K562 (cell line): Measurements from ENCODE around the gene SLC25A33. TPM values are rescaled to one million over a fixed set of nuclear protein-coding genes. Genes with fewer than 3 reads are reported as not detected.

Experiments
- CBX3 ChIP-seq, 2 experiments: IDR thresholded peaks; 1 replicate in 1 of 2; 2 replicates in 1 of 2; pipeline ENCODE4 v1.6.1; 2012; ENCODE audit warnings: inconsistent platforms in 2 of 2, low read length in 2 of 2, borderline replicate concordance in 1 of 2, control low read depth in 1 of 2
- CHD4 ChIP-seq: fragments of 200-600 bp; sonication (generic); IDR thresholded peaks from 3 replicates; pipeline ENCODE4 v1.6.1; 2012; ENCODE audit warnings: low read depth, mild to moderate bottlenecking, mixed read lengths, low read length, inconsistent platforms; ENCODE audit not compliant: insufficient read depth, insufficient replicate concordance, poor library complexity, severe bottlenecking
- DDX20 ChIP-seq: fragments of 450-650 bp; IDR thresholded peaks from 2 replicates; pipeline ENCODE4 v1.6.1; 2016; ENCODE audit warnings: missing genetic modification characterization, low read depth, mild to moderate bottlenecking, missing compliant biosample characterization, moderate library complexity
- ELF1 ChIP-seq: fragments of 200-800 bp; sonication (Bioruptor generic); IDR thresholded peaks from 2 replicates; pipeline ENCODE4 v1.6.1; 2016; ENCODE audit warnings: missing genetic modification characterization, missing compliant biosample characterization
- ELF4 ChIP-seq: fragments of 450-650 bp; formaldehyde crosslinking; IDR thresholded peaks from 2 replicates; pipeline ENCODE4 v1.4.0; 2022; ENCODE audit warnings: missing genetic modification characterization
- ESRRA ChIP-seq: fragments of 450-650 bp; IDR thresholded peaks from 2 replicates; pipeline ENCODE4 v1.6.1; 2014; ENCODE audit warnings: low read depth, mild to moderate bottlenecking, moderate library complexity, borderline replicate concordance
- FOXP1 ChIP-seq: sonication (generic); formaldehyde crosslinking; IDR thresholded peaks from 2 replicates; pipeline ENCODE4 v1.8.0; 2022; ENCODE audit warnings: mild to moderate bottlenecking, missing genetic modification reagents
- HDAC1 ChIP-seq, 2 experiments: fragments of 450-650 bp; IDR thresholded peaks; 2 replicates each; pipeline ENCODE4 v1.6.1; 2016 to 2017; ENCODE audit warnings: inconsistent platforms in 1 of 2, mild to moderate bottlenecking in 1 of 2, moderate library complexity in 1 of 2
- HMGN3 ChIP-seq: IDR thresholded peaks from 2 replicates; pipeline ENCODE4 v1.6.1; 2011; ENCODE audit warnings: borderline replicate concordance, low read depth, mild to moderate bottlenecking, mixed read lengths, low read length; ENCODE audit not compliant: insufficient read length; ENCODE audit errors: extremely low read depth
- IFI16 ChIP-seq: fragments of 250-450 bp; sonication (Bioruptor Pico); IDR thresholded peaks from 2 replicates; pipeline ENCODE4 v2.1.2; 2022; ENCODE audit warnings: mild to moderate bottlenecking, inconsistent platforms
- JUND ChIP-seq, 2 experiments: IDR thresholded peaks; 2 replicates in 1 of 2; 3 replicates in 1 of 2; pipeline ENCODE4 v1.6.1; 2011; ENCODE audit warnings: borderline replicate concordance in 2 of 2, low read depth in 2 of 2, low read length in 2 of 2, improper control_type of control experiment in 1 of 2, missing biosample characterization in 1 of 2, missing genetic modification characterization in 1 of 2, missing genetic modification reagents in 1 of 2
- KDM1A ChIP-seq, 2 experiments: fragments of 450-650 bp; IDR thresholded peaks; 2 replicates each; pipeline ENCODE4 v1.6.1; 2016; ENCODE audit warnings: mild to moderate bottlenecking in 2 of 2
- MTA3 ChIP-seq: fragments of 450-650 bp; formaldehyde crosslinking; IDR thresholded peaks from 2 replicates; pipeline ENCODE4 v1.6.1; 2017; ENCODE audit warnings: mild to moderate bottlenecking, borderline replicate concordance
- NR4A1 ChIP-seq, 2 experiments: fragments of 250-450 bp in 1 of 2; fragments of 450-650 bp in 1 of 2; sonication (Bioruptor Pico) in 1 of 2; IDR thresholded peaks; 2 replicates each; pipeline versions ENCODE4 v1.4.0 to v1.6.1; 2016 to 2020; ENCODE audit warnings: mild to moderate bottlenecking in 2 of 2, missing compliant biosample characterization in 1 of 2, missing genetic modification characterization in 1 of 2, moderate library complexity in 1 of 2
- SMAD4 ChIP-seq: fragments of 250-450 bp; sonication (Bioruptor Pico); conservative IDR thresholded peaks from 2 replicates; pipeline ENCODE4 v1.8.0; 2021; ENCODE audit warnings: inconsistent platforms, mild to moderate bottlenecking, moderate library complexity
- TARDBP ChIP-seq: fragments of 450-650 bp; IDR thresholded peaks from 2 replicates; pipeline ENCODE4 v1.6.1; 2016
- ZFX ChIP-seq: sonication (generic); formaldehyde crosslinking; IDR thresholded peaks from 2 replicates; pipeline ENCODE4 v1.8.0; 2022; ENCODE audit warnings: mild to moderate bottlenecking, missing genetic modification reagents, moderate library complexity
- ZNF140 ChIP-seq: fragments of 250-450 bp; sonication (Bioruptor Pico); IDR thresholded peaks from 2 replicates; pipeline ENCODE4 v1.8.0; 2021; ENCODE audit warnings: moderate library complexity, mild to moderate bottlenecking, inconsistent platforms
- ZNF79 ChIP-seq: fragments of 250-450 bp; sonication (Bioruptor Pico); IDR thresholded peaks from 2 replicates; pipeline ENCODE4 v1.4.0; 2020; ENCODE audit warnings: low read depth, mild to moderate bottlenecking, moderate library complexity
- polyA plus RNA-seq, 8 experiments: library from polyadenylated mRNA; depleted of rRNA in 4 of 8; stranded (reverse) in 5 of 8; unstranded in 3 of 8; fragments of >200 nt; fragmentation: Nextera tagmentation in 2 of 8; fragmentation: Illumina TruSeq in 1 of 8; extraction: Ambion mirVana in 2 of 8; extraction: Trizol in 1 of 8; gene quantifications; 2 replicates each; pipeline versions ENCODE4 v1.2.1 to v1.2.3, GENCODE V29; 2011 to 2014; ENCODE audit warnings: inconsistent platforms in 1 of 8, missing spikeins in 1 of 8
- total RNA-seq, 7 experiments: library from RNA; depleted of rRNA in 6 of 7; stranded (reverse); fragments of >200 nt in 6 of 7; fragmentation: Illumina TruSeq in 2 of 7; extraction: Trizol in 2 of 7; gene quantifications; 2 replicates each; pipeline versions ENCODE4 v1.2.1 to v1.2.3, GENCODE V29; 2011 to 2021; ENCODE audit warnings: low replicate concordance in 1 of 7
- TF ChIP-seq, protein P1 (sequence below): fragments of 450-650 bp; formaldehyde crosslinking; IDR thresholded peaks from 2 replicates; pipeline ENCODE4 v1.4.0; 2022; ENCODE audit warnings: missing genetic modification characterization
- TF ChIP-seq, protein P2 (sequence below): sonication (generic); formaldehyde crosslinking; IDR thresholded peaks from 2 replicates; pipeline ENCODE4 v1.8.0; 2022; ENCODE audit warnings: missing genetic modification reagents, mild to moderate bottlenecking, borderline replicate concordance
- TF ChIP-seq, protein P3 (sequence below): sonication (generic); formaldehyde crosslinking; IDR thresholded peaks from 2 replicates; pipeline ENCODE4 v1.5.0; 2020; ENCODE audit warnings: missing genetic modification reagents
- TF ChIP-seq, protein P4 (sequence below): fragments of 250-450 bp; sonication (Bioruptor Pico); IDR thresholded peaks from 2 replicates; pipeline ENCODE4 v1.8.0; 2021; ENCODE audit warnings: mild to moderate bottlenecking, moderate library complexity

Gene SLC25A33
- total and polyA plus RNA-seq, 9 of the 15 experiments (the other 6 are each of a cell fraction or from before 2014, with no cell fraction given), result 3.2 to 23.5 (median 17.5) TPM

DNA sequence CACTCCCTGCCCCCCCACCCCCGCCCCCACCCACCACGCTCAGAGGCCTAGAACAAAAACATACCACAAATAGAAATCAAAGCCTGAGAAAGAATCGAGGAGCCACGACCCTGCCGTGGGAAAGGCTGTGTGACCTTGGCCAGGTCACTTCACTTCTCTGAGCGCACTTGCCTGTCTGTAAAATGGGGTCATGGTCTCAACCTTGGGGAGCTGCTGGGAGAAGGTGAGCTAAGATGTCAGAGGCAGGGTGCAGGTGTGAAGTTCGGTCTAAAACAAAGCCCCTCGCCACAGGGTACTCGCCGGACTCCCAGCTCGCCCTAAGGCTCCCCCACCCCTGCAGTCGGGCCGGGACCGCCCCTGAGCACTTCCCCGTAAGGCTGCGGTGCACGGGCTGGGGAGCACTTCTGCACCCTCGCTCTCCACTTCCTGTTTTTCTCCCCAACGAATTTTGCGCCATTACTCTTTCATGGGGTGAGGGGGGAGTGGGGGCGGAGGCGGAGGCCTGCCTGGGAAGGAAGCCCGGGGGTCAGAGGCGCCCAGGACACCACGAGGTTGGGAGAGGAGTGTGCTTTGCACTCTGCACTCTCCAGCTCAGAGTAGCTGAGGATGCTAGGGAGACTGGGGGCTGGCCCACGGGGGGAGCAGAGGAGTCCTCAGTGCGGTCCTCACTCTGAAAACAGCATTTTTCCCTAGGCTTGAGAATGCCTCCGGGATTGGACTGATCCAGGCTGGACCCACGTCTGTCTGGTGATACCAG lies 90.4 kb downstream of the SLC25A33 start (continued):
- TF ChIP-seq, protein P1, sequence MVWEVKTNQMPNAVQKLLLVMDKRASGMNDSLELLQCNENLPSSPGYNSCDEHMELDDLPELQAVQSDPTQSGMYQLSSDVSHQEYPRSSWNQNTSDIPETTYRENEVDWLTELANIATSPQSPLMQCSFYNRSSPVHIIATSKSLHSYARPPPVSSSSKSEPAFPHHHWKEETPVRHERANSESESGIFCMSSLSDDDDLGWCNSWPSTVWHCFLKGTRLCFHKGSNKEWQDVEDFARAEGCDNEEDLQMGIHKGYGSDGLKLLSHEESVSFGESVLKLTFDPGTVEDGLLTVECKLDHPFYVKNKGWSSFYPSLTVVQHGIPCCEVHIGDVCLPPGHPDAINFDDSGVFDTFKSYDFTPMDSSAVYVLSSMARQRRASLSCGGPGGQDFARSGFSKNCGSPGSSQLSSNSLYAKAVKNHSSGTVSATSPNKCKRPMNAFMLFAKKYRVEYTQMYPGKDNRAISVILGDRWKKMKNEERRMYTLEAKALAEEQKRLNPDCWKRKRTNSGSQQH (CRISPR knock-in tag), result no peak
- TF ChIP-seq HDAC1 (IDR thresholded peaks at IDR 0.05), result peak in 1 of 2 experiments; percentile 50; a peak in 2 of 4 replicates
- no peak for TF ChIP-seq HMGN3
- TF ChIP-seq, protein P2, sequence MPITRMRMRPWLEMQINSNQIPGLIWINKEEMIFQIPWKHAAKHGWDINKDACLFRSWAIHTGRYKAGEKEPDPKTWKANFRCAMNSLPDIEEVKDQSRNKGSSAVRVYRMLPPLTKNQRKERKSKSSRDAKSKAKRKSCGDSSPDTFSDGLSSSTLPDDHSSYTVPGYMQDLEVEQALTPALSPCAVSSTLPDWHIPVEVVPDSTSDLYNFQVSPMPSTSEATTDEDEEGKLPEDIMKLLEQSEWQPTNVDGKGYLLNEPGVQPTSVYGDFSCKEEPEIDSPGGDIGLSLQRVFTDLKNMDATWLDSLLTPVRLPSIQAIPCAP (CRISPR knock-in tag), result no peak
- TF ChIP-seq JUND (IDR thresholded peaks at IDR 0.05; ENCODE audit: borderline replicate concordance, low read depth, low read length), result no peak
- TF ChIP-seq JUND (tag; IDR thresholded peaks at IDR 0.05; ENCODE audit: borderline replicate concordance, low read depth, low read length), result no peak
- TF ChIP-seq, protein P3, sequence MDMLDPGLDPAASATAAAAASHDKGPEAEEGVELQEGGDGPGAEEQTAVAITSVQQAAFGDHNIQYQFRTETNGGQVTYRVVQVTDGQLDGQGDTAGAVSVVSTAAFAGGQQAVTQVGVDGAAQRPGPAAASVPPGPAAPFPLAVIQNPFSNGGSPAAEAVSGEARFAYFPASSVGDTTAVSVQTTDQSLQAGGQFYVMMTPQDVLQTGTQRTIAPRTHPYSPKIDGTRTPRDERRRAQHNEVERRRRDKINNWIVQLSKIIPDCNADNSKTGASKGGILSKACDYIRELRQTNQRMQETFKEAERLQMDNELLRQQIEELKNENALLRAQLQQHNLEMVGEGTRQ, result no peak
- TF ChIP-seq, protein P4, sequence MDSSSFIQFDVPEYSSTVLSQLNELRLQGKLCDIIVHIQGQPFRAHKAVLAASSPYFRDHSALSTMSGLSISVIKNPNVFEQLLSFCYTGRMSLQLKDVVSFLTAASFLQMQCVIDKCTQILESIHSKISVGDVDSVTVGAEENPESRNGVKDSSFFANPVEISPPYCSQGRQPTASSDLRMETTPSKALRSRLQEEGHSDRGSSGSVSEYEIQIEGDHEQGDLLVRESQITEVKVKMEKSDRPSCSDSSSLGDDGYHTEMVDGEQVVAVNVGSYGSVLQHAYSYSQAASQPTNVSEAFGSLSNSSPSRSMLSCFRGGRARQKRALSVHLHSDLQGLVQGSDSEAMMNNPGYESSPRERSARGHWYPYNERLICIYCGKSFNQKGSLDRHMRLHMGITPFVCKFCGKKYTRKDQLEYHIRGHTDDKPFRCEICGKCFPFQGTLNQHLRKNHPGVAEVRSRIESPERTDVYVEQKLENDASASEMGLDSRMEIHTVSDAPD, result no peak
- no peak for TF ChIP-seq SMAD4 (CRISPR knock-in tag)
- TF ChIP-seq DDX20 (tag), result no peak
- no peak for TF ChIP-seq MTA3
- no peak for TF ChIP-seq IFI16 (CRISPR knock-in tag)
- TF ChIP-seq ZNF79 (CRISPR knock-in tag), result no peak
- TF ChIP-seq CHD4, result peak; percentile 68
- TF ChIP-seq ELF4 (CRISPR knock-in tag), result 0 out of 2 replicates have a peak, but pooled peaks have one; percentile 51
- TF ChIP-seq NR4A1 (CRISPR knock-in tag; IDR thresholded peaks at IDR 0.05), result no peak
- TF ChIP-seq NR4A1 (tag; IDR thresholded peaks at IDR 0.05), result no peak
- no peak for TF ChIP-seq TARDBP
- peak; percentile 91 for TF ChIP-seq ESRRA
- TF ChIP-seq KDM1A (IDR thresholded peaks at IDR 0.05), result peak; percentile 78 to 92
- TF ChIP-seq ZNF140 (CRISPR knock-in tag), result no peak
- peak in 1 of 2 experiments; percentile 81; a peak in 2 of 3 replicates for TF ChIP-seq CBX3 (IDR thresholded peaks at IDR 0.05; ENCODE audit: borderline replicate concordance in 1 of 2, low read length in 2 of 2)
- TF ChIP-seq ZFX, result peak; percentile 46
- no peak for TF ChIP-seq FOXP1 (CRISPR knock-in tag)
- peak; percentile 65 for TF ChIP-seq ELF1 (tag)
